Measurements from ENCODE around the gene FHIT. TPM values are rescaled to one million over a fixed set of nuclear protein-coding genes. Genes with fewer than 3 reads are reported as not detected.
"Not testable (repeated sequence)": the region's sequence is repeated elsewhere in the genome, so short reads cannot be mapped to it uniquely, and the experiment has no call there.

The FHIT gene
- total RNA-seq, 1 donor from 2014 or later, result 10.2 TPM

DNA sequence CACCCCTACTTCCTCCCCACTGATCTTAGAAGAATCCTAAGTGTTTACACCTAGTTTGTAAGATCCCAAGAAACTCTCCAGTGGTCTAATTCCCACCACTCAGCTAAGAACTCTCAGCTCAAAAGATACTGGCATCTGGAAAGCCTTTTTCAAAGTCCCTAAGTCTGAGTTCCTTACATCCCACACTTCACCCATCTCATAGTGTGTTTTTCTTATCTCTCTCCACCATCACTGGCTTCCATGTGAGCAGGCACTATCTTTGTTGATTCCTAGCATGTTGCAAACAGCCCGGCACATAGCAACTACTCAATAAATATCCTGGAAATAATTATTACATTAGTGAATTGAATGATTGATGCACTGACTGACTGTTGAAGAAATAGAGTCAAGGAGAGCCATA, 173.7 kb downstream of the FHIT start:
- ATAC-seq (no peak), DNase-seq (ENCODE audit: low spot score) (no peak)
- intact Hi-C loops (cut with DNase I), result no loop called here

DNA sequence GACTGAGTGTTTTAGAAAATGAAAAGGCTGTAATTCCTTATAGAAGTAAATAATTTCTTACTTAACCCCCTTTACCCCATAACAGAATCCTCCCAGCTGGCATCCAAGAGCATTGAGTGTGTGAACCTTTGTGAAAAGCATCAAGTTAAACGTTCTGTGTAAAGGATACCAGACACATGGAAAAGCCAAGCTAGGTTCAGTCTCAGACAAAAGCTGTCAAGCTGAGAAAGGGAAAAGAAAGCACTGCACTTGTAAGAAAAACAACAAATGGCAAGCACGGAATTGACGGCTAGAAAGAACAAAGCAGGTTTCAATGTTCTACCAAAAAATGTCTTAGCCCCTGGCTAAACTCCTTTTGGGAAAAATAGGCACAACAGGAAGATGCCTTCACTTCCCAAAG, 176.5 kb downstream of the FHIT start:
- ATAC-seq (no peak), DNase-seq (ENCODE audit: low spot score) (no peak)
- intact Hi-C loops (cut with DNase I), result no loop called here

GRCh38 chr3:61073566-61074165, 177.6 kb downstream of the FHIT start:
- ATAC-seq, result no peak
- DNase-seq (ENCODE audit: low spot score), result no peak
- intact Hi-C loops (cut with DNase I), result no loop called here

DNA sequence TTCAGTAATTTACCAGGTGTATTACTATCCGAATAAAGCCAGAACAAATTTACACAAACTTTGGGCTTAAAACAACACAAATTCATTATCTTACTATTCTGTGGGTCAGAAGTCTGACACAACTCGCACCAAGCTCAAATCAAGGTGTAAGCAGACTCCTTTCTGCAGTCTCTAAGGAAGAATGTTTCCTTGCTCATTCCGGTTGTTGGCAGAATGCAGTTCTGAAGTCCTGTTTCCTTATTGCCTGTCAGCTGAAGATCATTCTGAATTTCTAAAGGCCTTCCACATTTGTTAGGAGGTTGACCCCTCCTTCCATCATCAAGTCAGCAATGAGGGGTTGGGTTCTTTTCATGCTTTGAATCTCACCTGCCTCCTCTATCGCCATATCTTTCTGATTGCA, 183.2 kb downstream of the FHIT start:
- DNase-seq (ENCODE audit: low spot score), result no peak
- intact Hi-C loops (cut with DNase I), result no loop called here
- no peak for ATAC-seq

GRCh38 chr3:61066800-61067199, 184.5 kb downstream of the FHIT start:
- ATAC-seq (no peak), DNase-seq (ENCODE audit: low spot score) (no peak)
- intact Hi-C loops (cut with DNase I), result no loop called here

- ATAC-seq; intact Hi-C loops (cut with DNase I); DNase-seq (ENCODE audit: low spot score): not testable (repeated sequence)
Measured at GRCh38 chr3:61066222-61066621, 185.0 kb downstream of the FHIT start.

DNA sequence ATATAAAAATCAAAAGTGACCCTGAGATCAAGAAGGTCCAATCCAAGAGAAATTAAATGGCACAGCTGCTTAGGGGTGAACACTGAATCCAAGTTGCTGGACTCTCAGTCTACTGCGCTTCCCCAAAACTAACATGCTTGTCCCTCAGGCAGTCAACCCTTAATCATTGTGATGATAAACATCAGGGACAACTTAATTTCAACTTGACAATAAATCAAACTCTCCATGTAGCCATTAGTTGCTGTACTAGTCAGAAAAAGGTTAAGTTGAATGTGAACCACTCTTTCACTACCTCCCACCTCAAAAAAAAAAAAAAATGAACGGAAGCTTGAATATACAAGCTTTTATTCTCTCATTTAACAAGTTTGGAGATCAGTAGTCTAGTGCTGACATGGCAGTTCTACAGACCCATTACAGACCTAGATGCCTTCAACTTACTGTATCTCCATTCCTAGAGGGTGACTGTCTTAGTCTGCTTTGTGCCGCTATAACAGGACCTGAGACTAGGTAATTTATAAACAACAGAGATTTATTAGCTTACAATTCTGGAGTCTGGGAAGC, 185.7 kb downstream of the FHIT start:
- DNase-seq (ENCODE audit: low spot score), result no peak
- intact Hi-C loops (cut with DNase I), result no loop called here
- no peak for ATAC-seq

GRCh38 chr3:61061092-61061723, 190.0 kb downstream of the FHIT start:
- DNase-seq (ENCODE audit: low spot score) (no peak), ATAC-seq (no peak)
- intact Hi-C loops (cut with DNase I), result no loop called here

- no peak for ATAC-seq
- no peak for DNase-seq (ENCODE audit: low spot score)
- intact Hi-C loops (cut with DNase I), result no loop called here
Measured at GRCh38 chr3:61060411-61060861, 190.8 kb downstream of the FHIT start.

- ATAC-seq (no peak), DNase-seq (ENCODE audit: low spot score) (no peak)
- intact Hi-C loops (cut with DNase I), result no loop called here
Measured at GRCh38 chr3:61058836-61059235, 192.4 kb downstream of the FHIT start.

GRCh38 chr3:61057464-61057863, 193.8 kb downstream of the FHIT start:
- intact Hi-C loops (cut with DNase I), result no loop called here
- no peak for ATAC-seq
- DNase-seq (ENCODE audit: low spot score), result no peak

DNA sequence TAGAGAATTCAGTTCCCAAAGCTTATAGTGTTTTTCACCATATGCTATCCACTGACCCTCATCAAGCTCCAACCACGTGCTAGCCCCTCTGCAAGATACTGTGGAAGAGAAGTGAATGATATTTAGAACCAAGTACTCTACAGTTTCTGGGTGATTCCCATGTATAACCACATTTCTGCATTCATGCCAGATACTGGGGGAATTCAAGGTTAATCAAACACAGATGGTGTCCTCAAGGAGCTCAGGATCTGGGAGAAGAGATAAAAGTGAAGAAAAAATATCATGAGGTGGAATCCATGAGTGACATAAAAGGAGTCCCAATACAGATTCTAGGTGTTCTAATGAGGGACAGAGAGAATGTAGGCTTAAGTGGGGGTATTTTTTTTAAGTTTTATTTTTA, 195.8 kb downstream of the FHIT start:
- intact Hi-C loops (cut with DNase I), result no loop called here
- ATAC-seq (no peak), DNase-seq (ENCODE audit: low spot score) (no peak)

- ATAC-seq, result no peak
- intact Hi-C loops (cut with DNase I), result no loop called here
- DNase-seq (ENCODE audit: low spot score), result no peak
Measured at GRCh38 chr3:61053781-61054496, 197.3 kb downstream of the FHIT start.

DNA sequence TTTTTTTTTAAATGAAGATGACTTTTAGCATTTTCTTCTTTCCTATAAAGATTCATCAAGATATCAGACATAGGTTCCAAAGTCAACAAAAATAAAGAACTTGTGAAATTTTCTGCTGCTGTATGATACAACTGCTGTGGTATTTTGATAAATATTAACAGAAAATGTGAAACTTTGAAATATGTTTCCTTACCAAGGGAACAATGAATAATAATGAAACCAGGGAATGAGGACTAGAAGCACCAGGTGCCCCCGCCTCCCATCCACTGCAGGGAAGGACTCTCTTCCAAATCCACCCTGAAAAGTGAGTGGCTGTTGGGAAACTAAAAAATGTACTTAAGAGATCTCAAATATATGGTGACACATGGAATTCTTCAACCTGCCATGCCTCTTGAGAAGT, 198.4 kb downstream of the FHIT start:
- intact Hi-C loops (cut with DNase I), result no loop called here
- no peak for ATAC-seq
- no peak for DNase-seq (ENCODE audit: low spot score)

DNA sequence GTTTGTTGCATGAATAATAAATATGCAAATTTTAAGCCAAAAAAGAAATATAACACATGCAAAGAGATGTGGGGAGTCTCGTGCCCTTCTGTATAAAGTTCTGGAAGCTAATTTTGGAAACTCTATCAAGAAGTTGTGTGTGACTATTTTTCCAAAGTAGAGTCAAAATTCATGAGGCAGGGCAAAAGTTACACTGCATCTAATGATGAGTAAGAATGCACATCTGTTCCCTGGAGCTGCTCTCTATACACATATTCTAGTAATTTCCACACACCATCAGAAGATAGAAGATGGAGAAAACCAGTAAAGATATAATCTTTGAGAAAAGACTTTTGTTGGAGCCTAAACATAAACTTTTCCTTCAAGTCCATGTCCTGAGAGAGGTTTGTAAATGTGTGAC, 199.6 kb downstream of the FHIT start:
- intact Hi-C loops (cut with DNase I), result no loop called here
- no peak for DNase-seq (ENCODE audit: low spot score)
- no peak for ATAC-seq

GRCh38 chr3:61045169-61045568, 206.1 kb downstream of the FHIT start:
- DNase-seq (ENCODE audit: low spot score); intact Hi-C loops (cut with DNase I); ATAC-seq: not testable (repeated sequence)

DNA sequence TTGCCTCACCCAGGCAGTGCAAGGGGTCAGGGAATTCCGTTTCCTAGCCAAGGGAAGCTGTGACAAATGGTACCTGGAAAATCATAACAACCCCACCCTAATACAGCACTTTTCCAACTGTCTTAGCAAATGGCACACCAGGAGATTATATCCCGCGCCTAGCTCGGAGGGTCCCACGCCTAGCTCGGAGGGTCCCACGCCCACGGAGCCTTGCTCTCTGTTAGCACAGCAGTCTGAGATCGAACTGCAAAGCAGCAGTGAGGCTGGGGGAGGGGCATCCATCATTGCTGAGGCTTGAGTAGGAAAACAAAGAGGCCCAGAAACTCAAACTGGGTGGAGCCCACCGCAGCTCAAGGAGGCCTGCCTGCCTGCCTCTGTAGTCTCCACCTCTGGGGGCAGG, 208.1 kb downstream of the FHIT start:
- ATAC-seq, result no peak
- DNase-seq (ENCODE audit: low spot score), result no peak
- intact Hi-C loops (cut with DNase I), result no loop called here

GRCh38 chr3:61040618-61041017, 210.6 kb downstream of the FHIT start:
- intact Hi-C loops (cut with DNase I), result no loop called here
- ATAC-seq (no peak), DNase-seq (ENCODE audit: low spot score) (no peak)

GRCh38 chr3:61035573-61035972, 215.7 kb downstream of the FHIT start:
- DNase-seq (ENCODE audit: low spot score) (no peak), ATAC-seq (no peak)
- intact Hi-C loops (cut with DNase I), result no loop called here

- intact Hi-C loops (cut with DNase I), result no loop called here
- ATAC-seq, result no peak
- DNase-seq (ENCODE audit: low spot score), result no peak
Measured at GRCh38 chr3:61032991-61033390, 218.3 kb downstream of the FHIT start.

Measured in sciatic nerve (tissue), 2 donors.